IMR-90 (cell line): ENCODE results near the gene GRK5. TPM values are rescaled to one million over a fixed set of nuclear protein-coding genes. Genes with fewer than 3 reads are reported as not detected.

Experiments
- ATAC-seq: fragments of 200-7000 bp; cut with Tn5 transposase; 2 replicates; pipeline ENCODE4 v1.9.1; 2020; ENCODE audit warnings: low read depth, mild to moderate bottlenecking, moderate library complexity
- BruUV-seq: library from RNA; stranded (reverse); fragments of 400-500 nt; replicated peaks from 2 replicates; lab custom pipeline; 2021; lab: Mats Ljungman, UMichigan
- CTCF ChIA-PET: fragments of 300-600 bp; formaldehyde crosslinking; extraction: SDS; loops from one replicate; lab custom pipeline; 2021; ENCODE audit warnings: antibody characterized with exemption; lab: Yijun Ruan, JAX
- POLR2A ChIA-PET: fragments of 300-600 bp; sonication (Branson Sonifier 250); formaldehyde crosslinking; loops from one replicate; lab custom pipeline; 2022; ENCODE audit warnings: antibody characterized with exemption; ENCODE audit not compliant: unreplicated experiment; lab: Charles Lee
- DNase-seq: peaks from one replicate; pipeline ENCODE4 v3.0.0; 2013
- H2AFZ ChIP-seq: replicated peaks from 2 replicates; pipeline ENCODE3; 2013; ENCODE audit warnings: low read length, mild to moderate bottlenecking; ENCODE audit not compliant: poor library complexity
- H2AK5ac ChIP-seq: 2 replicates; pipeline ENCODE4 v1.6.1; 2013; ENCODE audit warnings: low read depth, low read length, inconsistent platforms
- H2AK9ac ChIP-seq: replicated peaks from 2 replicates; pipeline ENCODE3; 2013; ENCODE audit warnings: mild to moderate bottlenecking, low read depth, low read length, moderate library complexity; ENCODE audit not compliant: poor library complexity
- H2BK120ac ChIP-seq: 2 replicates; pipeline ENCODE4 v1.6.1; 2013; ENCODE audit warnings: low read depth, low read length, inconsistent platforms
- H2BK15ac ChIP-seq: 3 replicates; pipeline ENCODE4 v1.6.1; 2013; ENCODE audit warnings: low read depth, low read length, inconsistent platforms
- H2BK20ac ChIP-seq: 2 replicates; pipeline ENCODE4 v1.6.1; 2013; ENCODE audit warnings: low read depth, mild to moderate bottlenecking, inconsistent platforms, low read length, moderate library complexity
- H2BK5ac ChIP-seq: 2 replicates; pipeline ENCODE4 v1.6.1; 2013; ENCODE audit warnings: mild to moderate bottlenecking, low read depth, low read length, inconsistent platforms; ENCODE audit not compliant: poor library complexity, severe bottlenecking
- H3K14ac ChIP-seq: replicated peaks from 2 replicates; pipeline ENCODE4 v1.6.1; 2013; ENCODE audit warnings: low read depth, low read length, inconsistent platforms
- H3K18ac ChIP-seq: 2 replicates; pipeline ENCODE4 v1.6.1; 2013; ENCODE audit warnings: low read depth, low read length, control low read depth
- H3K23ac ChIP-seq: 2 replicates; pipeline ENCODE4 v1.6.1; 2013; ENCODE audit warnings: low read depth, low read length, inconsistent platforms
- H3K27ac ChIP-seq: 2 replicates; pipeline ENCODE4 v1.5.1; 2013; ENCODE audit warnings: mild to moderate bottlenecking, control low read depth, low read length; ENCODE audit not compliant: insufficient read depth
- H3K27me3 ChIP-seq: 2 replicates; pipeline ENCODE4 v1.6.1; 2013; ENCODE audit warnings: low read length; ENCODE audit not compliant: control insufficient read depth, insufficient read depth
- H3K36me3 ChIP-seq: 2 replicates; pipeline ENCODE4 v1.6.1; 2013; ENCODE audit warnings: low read length, mixed read lengths; ENCODE audit not compliant: control insufficient read depth, insufficient read depth
- H3K4ac ChIP-seq: 2 replicates; pipeline ENCODE4 v1.6.1; 2013; ENCODE audit warnings: low read depth, low read length, inconsistent platforms
- H3K4me1 ChIP-seq: 2 replicates; pipeline ENCODE4 v1.6.1; 2013; ENCODE audit warnings: low read length, mixed read lengths; ENCODE audit not compliant: control insufficient read depth, insufficient read depth
- H3K4me2 ChIP-seq: 2 replicates; pipeline ENCODE4 v1.6.1; 2013; ENCODE audit warnings: low read depth, mild to moderate bottlenecking, control low read depth, low read length, moderate library complexity
- H3K4me3 ChIP-seq: 2 replicates; pipeline ENCODE4 v1.5.1; 2013; ENCODE audit warnings: low read depth, mild to moderate bottlenecking, control low read depth, low read length, moderate library complexity; ENCODE audit not compliant: insufficient read depth
- H3K56ac ChIP-seq: 2 replicates; pipeline ENCODE4 v1.6.1; 2013; ENCODE audit warnings: low read length, inconsistent platforms; ENCODE audit not compliant: insufficient read depth; ENCODE audit errors: extremely low read depth
- H3K79me1 ChIP-seq, 2 experiments: 2 replicates each; pipeline ENCODE4 v1.6.1; 2013; ENCODE audit warnings: low read length in 2 of 2, inconsistent platforms in 1 of 2, low read depth in 1 of 2
- H3K9ac ChIP-seq: 2 replicates; pipeline ENCODE4 v1.6.1; 2013; ENCODE audit warnings: low read depth, low read length, control low read depth
- H3K9me1 ChIP-seq: 2 replicates; pipeline ENCODE4 v1.6.1; 2013; ENCODE audit warnings: low read length, inconsistent platforms; ENCODE audit not compliant: insufficient read depth
- H3K9me3 ChIP-seq: 2 replicates; pipeline ENCODE4 v1.6.1; 2013; ENCODE audit warnings: low read length; ENCODE audit not compliant: control insufficient read depth, insufficient read depth
- H4K20me1 ChIP-seq: 2 replicates; pipeline ENCODE4 v1.6.1; 2013; ENCODE audit warnings: low read length, inconsistent platforms; ENCODE audit not compliant: insufficient read depth
- H4K5ac ChIP-seq: 2 replicates; pipeline ENCODE4 v1.6.1; 2013; ENCODE audit warnings: mild to moderate bottlenecking, low read depth, low read length, control low read depth
- H4K8ac ChIP-seq, 2 experiments: 2 replicates each; pipeline ENCODE4 v1.6.1; 2013; ENCODE audit warnings: low read depth in 2 of 2, low read length in 2 of 2, control low read depth in 1 of 2, inconsistent platforms in 1 of 2
- H4K91ac ChIP-seq: 2 replicates; pipeline ENCODE4 v1.6.1; 2013; ENCODE audit warnings: low read depth, low read length, inconsistent platforms; ENCODE audit not compliant: insufficient read depth
- MAZ ChIP-seq: IDR thresholded peaks from 2 replicates; pipeline ENCODE4 v1.6.1; 2012; ENCODE audit warnings: low read depth, mild to moderate bottlenecking, low read length, improper control_type of control experiment, moderate library complexity, borderline replicate concordance
- NFE2L2 ChIP-seq: fragments of 150-350 bp; IDR thresholded peaks from 2 replicates; pipeline ENCODE4 v1.6.1; 2016; ENCODE audit warnings: low read depth, mild to moderate bottlenecking, low read length
- RCOR1 ChIP-seq: IDR thresholded peaks from 2 replicates; pipeline ENCODE4 v1.6.1; 2012; ENCODE audit warnings: mild to moderate bottlenecking, low read length, improper control_type of control experiment; ENCODE audit not compliant: insufficient replicate concordance
- SMC3 ChIP-seq: fragments of 150-350 bp; IDR thresholded peaks from 2 replicates; pipeline ENCODE4 v1.6.1; 2016; ENCODE audit warnings: low read depth, mild to moderate bottlenecking, antibody characterized with exemption, low read length, moderate library complexity
- WGBS, 2 experiments: methylation state at CpG; one replicate each; pipeline versions ENCODE4 v1.1.5 to v1.1.7; 2013; ENCODE audit warnings: missing lambda C conversion rate in 2 of 2; ENCODE audit not compliant: insufficient read length in 1 of 2; ENCODE audit errors: extremely low coverage in 2 of 2; 5-methylcytosine and 5-hydroxymethylcytosine counted together
- dilution Hi-C: fragments of 300-500 bp; cut with HindIII; formaldehyde crosslinking; loops from one replicate; pipeline ENCODE4 v1.14.3; 2018; ENCODE audit warnings: low sequenced_read_pairs; ENCODE audit not compliant: unreplicated experiment
- in situ Hi-C: fragments of 300-500 bp; cut with MboI; formaldehyde crosslinking; loops from 3 replicates; pipeline ENCODE4 v1.14.3; 2019; ENCODE audit warnings: low sequenced_read_pairs, inconsistent platforms, mixed read lengths
- intact Hi-C: fragments of 100-400 bp; cut with micrococcal nuclease; formaldehyde crosslinking; loops from 2 replicates; pipeline ENCODE4 v1.10.0; 2022
- polyA plus RNA-seq, 3 experiments: library from polyadenylated mRNA; depleted of rRNA; stranded (reverse); fragments of >200 nt; gene quantifications; 2 replicates each; pipeline ENCODE4 v1.2.3, GENCODE V29; 2012; ENCODE audit warnings: low replicate concordance in 1 of 3
- total RNA-seq: library from RNA; depleted of rRNA; stranded (reverse); fragments of >200 nt; gene quantifications from 2 replicates; pipeline ENCODE4 v1.2.3, GENCODE V29; 2012

The GRK5 gene
- total and polyA plus RNA-seq, 2 of the 4 experiments (the other 2 are of a cell fraction): 12.9 to 16.3 TPM

GRCh38 chr10:119413093-119413453 lies 205.7 kb downstream of the GRK5 start:
- Histone ChIP-seq H3K9ac (peak overlapping the region; percentile 73), H3K9me3 (no peaks in the 10 kb centered on the region), H3K4me2 (peak overlapping the region; percentile 11; the same call in 1 of the 2 replicates), H3K4me1 (peaks cover 51% of the 10 kb centered on the region), H3K4ac (peak overlapping the region; percentile 94), H3K14ac (peak overlapping the region; percentile 97), H2AK9ac (peak overlapping the region; percentile 60), H4K5ac (peak overlapping the region; percentile 93), H2BK20ac (peak overlapping the region; percentile 78), H2BK5ac (peak overlapping the region; percentile 77), H3K9me1 (peaks cover 21% of the 10 kb centered on the region), H3K18ac (peak overlapping the region; percentile 95), H2BK120ac (peak overlapping the region; percentile 91), H3K23ac (peak overlapping the region; percentile 67), H3K56ac (peak overlapping the region; percentile 83), H2BK15ac (peak overlapping the region; percentile 78), H2AK5ac (peak overlapping the region; percentile 96), H2AFZ (peak overlapping the region; percentile 25), H3K79me1 (peaks cover 15 to 71% of the 10 kb centered on the region in 2 experiments; a peak in 3 of 4 replicates), H4K91ac (peak overlapping the region; percentile 93), H3K36me3 (peaks cover 26% of the 10 kb centered on the region; the same call in 1 of the 2 replicates), H3K27ac (peak overlapping the region; percentile 85), H4K20me1 (peaks cover 7% of the 10 kb centered on the region), H4K8ac (peak overlapping the region; percentile 86 to 90), H3K4me3 (no peak overlapping the region), H3K27me3 (no peaks in the 10 kb centered on the region)
- CTCF ChIA-PET: interaction anchor here (1.4 kb wide), 1 partner anchor 204 kb away, joined by 6 read pairs; no protein-coding TSS in a partner anchor
- in situ Hi-C loops (no loop called here), intact Hi-C loops (loop anchor here (5.0 kb wide), 2 partner anchors 76 to 141 kb away; no protein-coding TSS in a partner anchor), dilution Hi-C loops (no loop called here)
- DNase-seq (peak; percentile 72), ATAC-seq (no peak)
- POLR2A ChIA-PET: no interaction called here
- TF ChIP-seq RCOR1: no peak
- no peak for TF ChIP-seq SMC3
- TF ChIP-seq NFE2L2: no peak
- TF ChIP-seq MAZ: no peak
- no TSS peak for BruUV-seq
- WGBS, 2 experiments: 67% methylated on average over 1 of the region's 9 CpGs; no CpG with 5 or more reads in 1 of the 2 experiments
